Suprapubic skin (tissue), 4 donors: ENCODE data around the gene TMC7. TPM values are rescaled to one million over a fixed set of nuclear protein-coding genes. Genes with fewer than 3 reads are reported as not detected.

ENCODE experiments used
- DNase-seq, 2 donors: peaks; one replicate each; pipeline ENCODE4 v3.0.0-alpha.2; 2019; ENCODE audit warnings: low spot score in 2 of 2
- H3K27ac ChIP-seq: fragments of 200-600 bp; sonication (generic); one replicate; pipeline ENCODE4 v1.5.1; 2019
- H3K27me3 ChIP-seq: fragments of 200-600 bp; sonication (generic); one replicate; pipeline ENCODE4 v1.5.1; 2019
- H3K36me3 ChIP-seq: fragments of 200-600 bp; sonication (generic); one replicate; pipeline ENCODE4 v1.5.1; 2019
- H3K4me1 ChIP-seq: fragments of 200-600 bp; sonication (generic); one replicate; pipeline ENCODE4 v1.5.1; 2019
- H3K4me3 ChIP-seq: fragments of 200-600 bp; sonication (generic); one replicate; pipeline ENCODE4 v1.5.1; 2019; ENCODE audit warnings: mild to moderate bottlenecking
- H3K9me3 ChIP-seq: fragments of 200-600 bp; sonication (generic); one replicate; pipeline ENCODE4 v1.5.1; 2019
- CTCF ChIP-seq, 2 donors: fragments of 200-600 bp in 1 of 2; fragments of 450-650 bp in 1 of 2; sonication (generic) in 1 of 2; IDR thresholded peaks; one replicate each; pipeline ENCODE4 v1.5.1; 2016 to 2019; ENCODE audit warnings: antibody characterized with exemption in 2 of 2, mild to moderate bottlenecking in 1 of 2, moderate library complexity in 1 of 2
- EP300 ChIP-seq: sonication (generic); formaldehyde crosslinking; IDR thresholded peaks from one replicate; pipeline ENCODE4 v1.6.1; 2017; ENCODE audit warnings: antibody characterized with exemption
- POLR2A ChIP-seq, 2 donors: fragments of 450-650 bp; IDR thresholded peaks; one replicate each; pipeline ENCODE4 v1.6.1; 2017; ENCODE audit warnings: antibody characterized with exemption in 2 of 2, mild to moderate bottlenecking in 2 of 2, moderate library complexity in 2 of 2
- POLR2AphosphoS5 ChIP-seq, 3 donors: sonication (generic); formaldehyde crosslinking; IDR thresholded peaks; one replicate each; pipeline ENCODE4 v1.6.1; 2017; ENCODE audit warnings: antibody characterized with exemption in 3 of 3
- WGBS: methylation state at CpG from one replicate; pipeline ENCODE4 v1.1.5; 2018; 5-methylcytosine and 5-hydroxymethylcytosine counted together
- total RNA-seq, 4 donors: library from RNA; depleted of rRNA; stranded (reverse); fragments of >200 nt; gene quantifications; one replicate each; pipeline ENCODE4 v1.1.0, GENCODE V29; 2016

Gene TMC7
- total RNA-seq, 4 donors from 2014 or later, result 0.52 to 2.7 (median 1.6) TPM

- Histone ChIP-seq H3K36me3 (peaks cover 5% of the 10 kb centered on the region), H3K27ac (no peak overlapping the region), H3K4me1 (peaks cover 12% of the 10 kb centered on the region), H3K4me3 (peak overlapping the region; percentile 49), H3K27me3 (no peaks in the 10 kb centered on the region), H3K9me3 (no peaks in the 10 kb centered on the region)
- TF ChIP-seq POLR2A (IDR thresholded peaks at IDR 0.05) (no peak), EP300 (no peak), CTCF (IDR thresholded peaks at IDR 0.05) (peak; percentile 93 to 99), POLR2AphosphoS5 (IDR thresholded peaks at IDR 0.05) (peak in 1 of 3 donors; percentile 56)
- WGBS, result 11% methylated on average over 22 of the region's 52 CpGs
- peak; percentile 88 to 92 for DNase-seq
Measured at GRCh38 chr16:19086322-19087199, 102.8 kb downstream of the TMC7 start.

- H3K27ac ChIP-seq, result no peak overlapping the region
- no peaks in the 10 kb centered on the region for H3K36me3 ChIP-seq
- no peak overlapping the region for H3K4me3 ChIP-seq
- TF ChIP-seq CTCF (IDR thresholded peaks at IDR 0.05), result no peak
- no peak for TF ChIP-seq EP300
- no peak for TF ChIP-seq POLR2A (IDR thresholded peaks at IDR 0.05)
- no peak for TF ChIP-seq POLR2AphosphoS5 (IDR thresholded peaks at IDR 0.05)
- peaks cover 12% of the 10 kb centered on the region for H3K4me1 ChIP-seq
- 84% methylated on average over 5 of the region's 5 CpGs for WGBS
- no peaks in the 10 kb centered on the region for H3K27me3 ChIP-seq
- no peaks in the 10 kb centered on the region for H3K9me3 ChIP-seq
- DNase-seq, result no peak
Measured at GRCh38 chr16:19088341-19088916, 104.7 kb downstream of the TMC7 start.

- H3K9me3 ChIP-seq, result no peaks in the 10 kb centered on the region
- no peak for DNase-seq
- 84% methylated on average over 3 of the region's 3 CpGs for WGBS
- H3K27ac ChIP-seq, result no peak overlapping the region
- no peak overlapping the region for H3K4me3 ChIP-seq
- no peaks in the 10 kb centered on the region for H3K27me3 ChIP-seq
- no peaks in the 10 kb centered on the region for H3K36me3 ChIP-seq
- no peak for TF ChIP-seq EP300
- no peak for TF ChIP-seq POLR2AphosphoS5 (IDR thresholded peaks at IDR 0.05)
- TF ChIP-seq CTCF (IDR thresholded peaks at IDR 0.05), result no peak
- no peak for TF ChIP-seq POLR2A (IDR thresholded peaks at IDR 0.05)
- H3K4me1 ChIP-seq, result peaks cover 12% of the 10 kb centered on the region
Measured at GRCh38 chr16:19089410-19089955, 105.7 kb downstream of the TMC7 start.

GRCh38 chr16:19090916-19091315 is 107.2 kb downstream of the TMC7 start:
- H3K36me3 ChIP-seq, result no peaks in the 10 kb centered on the region
- H3K4me1 ChIP-seq, result peaks cover 9% of the 10 kb centered on the region
- no peak for TF ChIP-seq POLR2A (IDR thresholded peaks at IDR 0.05)
- TF ChIP-seq CTCF (IDR thresholded peaks at IDR 0.05), result no peak
- no peak for TF ChIP-seq POLR2AphosphoS5 (IDR thresholded peaks at IDR 0.05)
- TF ChIP-seq EP300, result no peak
- 96% methylated on average over 6 of the region's 6 CpGs for WGBS
- no peak overlapping the region for H3K27ac ChIP-seq
- H3K9me3 ChIP-seq, result no peaks in the 10 kb centered on the region
- H3K27me3 ChIP-seq, result no peaks in the 10 kb centered on the region
- DNase-seq, result no peak
- no peak overlapping the region for H3K4me3 ChIP-seq
